ENCODE data around the gene SLC38A10.

The SLC38A10 gene

DNA sequence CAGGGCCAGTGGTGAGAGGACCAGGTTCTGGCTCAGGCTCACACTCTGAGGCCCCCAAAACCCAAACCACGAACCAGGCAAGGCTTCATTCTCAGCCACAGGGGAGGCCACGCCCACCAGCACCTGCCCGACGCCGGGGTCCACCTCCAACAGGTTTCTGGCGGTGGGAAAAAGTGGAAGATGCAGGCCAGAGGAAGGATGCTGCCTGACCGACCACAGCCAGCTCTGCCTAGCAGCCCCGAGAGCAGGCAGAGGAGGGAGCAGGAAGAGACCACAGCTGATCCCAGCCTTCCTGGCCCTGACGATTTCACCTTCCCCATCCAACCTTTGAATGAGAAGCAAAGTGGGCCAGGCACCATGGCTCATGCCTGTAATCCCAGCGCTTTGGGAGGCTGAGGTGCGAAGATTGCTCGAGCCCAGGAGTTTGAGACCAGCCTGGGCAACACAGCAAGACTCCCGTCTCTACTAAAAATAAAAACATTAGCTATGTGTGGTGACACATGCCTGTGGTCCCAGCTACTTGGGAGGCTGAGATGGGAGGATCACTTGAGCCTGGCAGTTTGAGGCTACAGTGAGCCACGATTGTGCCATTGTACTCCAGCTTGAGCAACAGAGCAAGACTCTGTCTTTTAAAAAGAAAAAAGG, 30.7 kb upstream of the SLC38A10 start:
- H3K4me1 ChIP-seq: peaks cover 36% of the 10 kb centered on the region

DNA sequence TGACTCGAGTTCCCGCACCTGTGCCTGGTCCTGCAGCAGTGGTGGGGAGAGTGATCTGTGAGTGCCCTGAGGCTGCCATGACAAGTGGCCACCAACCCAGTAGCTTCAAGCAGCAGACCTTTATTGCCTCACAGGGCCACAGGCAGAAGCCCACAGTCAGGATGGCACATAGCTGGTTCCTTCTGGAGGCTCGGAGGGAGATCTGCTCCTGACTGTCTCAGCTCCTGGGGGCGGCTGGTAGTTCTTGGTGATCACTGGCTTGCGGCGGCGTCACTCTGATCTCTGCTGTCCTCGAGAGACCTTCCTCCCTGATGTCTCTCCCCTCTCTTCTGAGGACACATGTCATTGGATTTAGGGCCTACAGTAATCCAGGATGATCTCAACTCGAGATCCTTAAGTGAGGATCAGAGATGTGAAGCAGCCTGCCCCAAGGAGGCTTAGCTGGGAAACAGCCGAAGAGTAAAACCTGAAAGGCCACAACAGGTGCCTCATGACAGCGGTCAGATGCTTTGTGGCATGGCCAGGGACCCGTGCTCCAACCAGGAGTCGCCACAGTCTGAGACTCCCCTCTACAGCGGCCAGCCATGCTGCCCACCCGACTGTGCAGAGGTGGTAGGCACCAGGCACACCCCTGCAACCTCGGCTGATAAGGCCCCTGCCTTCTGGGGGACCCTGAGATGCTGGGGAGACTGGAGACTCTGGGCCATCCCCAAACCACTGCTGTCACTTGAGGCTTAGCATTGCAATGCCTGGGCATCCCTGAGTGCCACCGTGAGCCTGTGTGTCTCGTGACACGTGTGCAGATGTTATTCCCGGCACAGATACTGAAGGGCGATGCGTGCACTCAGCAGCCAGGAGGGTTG, 30.0 kb upstream of the SLC38A10 start:
- DNase-seq: no peak
- Histone ChIP-seq H3K4me1 (peaks cover 28% of the 10 kb centered on the region), H3K36me3 (no peaks in the 10 kb centered on the region), H3K27me3 (no peaks in the 10 kb centered on the region), H3K4me3 (ENCODE audit: low read depth, low read length) (no peak overlapping the region), H3K9me3 (no peaks in the 10 kb centered on the region)
- TF ChIP-seq, protein P1, sequence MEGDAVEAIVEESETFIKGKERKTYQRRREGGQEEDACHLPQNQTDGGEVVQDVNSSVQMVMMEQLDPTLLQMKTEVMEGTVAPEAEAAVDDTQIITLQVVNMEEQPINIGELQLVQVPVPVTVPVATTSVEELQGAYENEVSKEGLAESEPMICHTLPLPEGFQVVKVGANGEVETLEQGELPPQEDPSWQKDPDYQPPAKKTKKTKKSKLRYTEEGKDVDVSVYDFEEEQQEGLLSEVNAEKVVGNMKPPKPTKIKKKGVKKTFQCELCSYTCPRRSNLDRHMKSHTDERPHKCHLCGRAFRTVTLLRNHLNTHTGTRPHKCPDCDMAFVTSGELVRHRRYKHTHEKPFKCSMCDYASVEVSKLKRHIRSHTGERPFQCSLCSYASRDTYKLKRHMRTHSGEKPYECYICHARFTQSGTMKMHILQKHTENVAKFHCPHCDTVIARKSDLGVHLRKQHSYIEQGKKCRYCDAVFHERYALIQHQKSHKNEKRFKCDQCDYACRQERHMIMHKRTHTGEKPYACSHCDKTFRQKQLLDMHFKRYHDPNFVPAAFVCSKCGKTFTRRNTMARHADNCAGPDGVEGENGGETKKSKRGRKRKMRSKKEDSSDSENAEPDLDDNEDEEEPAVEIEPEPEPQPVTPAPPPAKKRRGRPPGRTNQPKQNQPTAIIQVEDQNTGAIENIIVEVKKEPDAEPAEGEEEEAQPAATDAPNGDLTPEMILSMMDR (IDR thresholded peaks at IDR 0.05; ENCODE audit: low read depth, low read length): no peak

More for the DNA sequence above, 30.7 kb upstream of the SLC38A10 start:
- no peak for DNase-seq
- Histone ChIP-seq H3K4me3 (ENCODE audit: low read depth, low read length) (no peak overlapping the region), H3K9me3 (no peaks in the 10 kb centered on the region), H3K27me3 (no peaks in the 10 kb centered on the region), H3K36me3 (no peaks in the 10 kb centered on the region)
- TF ChIP-seq, protein P1 (IDR thresholded peaks at IDR 0.05; ENCODE audit: low read depth, low read length): no peak

DNA sequence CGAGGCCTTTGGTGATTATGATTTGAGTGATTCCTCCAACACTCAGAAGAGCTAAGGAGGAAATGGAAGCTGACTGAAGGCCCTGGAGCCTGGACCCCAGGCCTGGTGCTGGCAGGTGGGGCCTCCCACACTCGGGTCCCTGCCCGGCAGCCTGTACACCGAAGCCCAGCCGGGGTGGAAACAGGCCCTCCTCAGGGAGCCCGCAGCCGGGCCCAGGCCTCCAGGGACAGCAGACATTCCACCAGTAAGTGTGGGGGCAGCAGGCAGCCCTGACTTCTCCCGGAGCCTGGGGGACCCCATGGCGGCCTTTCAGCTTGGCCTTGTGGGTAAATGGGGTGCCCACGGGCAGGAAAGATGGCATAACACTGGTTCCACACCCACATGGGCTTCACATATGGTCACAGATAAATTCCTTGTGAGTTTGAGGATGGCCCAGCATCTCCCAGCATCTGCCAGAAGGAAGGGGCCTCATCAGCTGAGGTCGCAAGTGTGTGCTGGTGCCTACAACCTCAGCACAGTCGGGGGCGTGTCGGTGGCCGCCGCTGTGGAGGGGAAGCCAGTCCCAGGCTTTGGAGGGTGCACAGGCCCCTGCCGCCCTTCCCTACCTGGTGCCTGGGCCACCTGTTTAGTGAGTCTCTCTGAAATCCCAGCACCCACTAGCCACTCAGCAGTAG, 29.2 kb upstream of the SLC38A10 start:
- Histone ChIP-seq H3K9me3 (no peaks in the 10 kb centered on the region), H3K4me3 (ENCODE audit: low read depth, low read length) (no peak overlapping the region), H3K4me1 (peaks cover 22% of the 10 kb centered on the region), H3K36me3 (no peaks in the 10 kb centered on the region), H3K27me3 (no peaks in the 10 kb centered on the region)
- no peak for DNase-seq
- TF ChIP-seq, protein P1 (IDR thresholded peaks at IDR 0.05; ENCODE audit: low read depth, low read length): no peak

DNA sequence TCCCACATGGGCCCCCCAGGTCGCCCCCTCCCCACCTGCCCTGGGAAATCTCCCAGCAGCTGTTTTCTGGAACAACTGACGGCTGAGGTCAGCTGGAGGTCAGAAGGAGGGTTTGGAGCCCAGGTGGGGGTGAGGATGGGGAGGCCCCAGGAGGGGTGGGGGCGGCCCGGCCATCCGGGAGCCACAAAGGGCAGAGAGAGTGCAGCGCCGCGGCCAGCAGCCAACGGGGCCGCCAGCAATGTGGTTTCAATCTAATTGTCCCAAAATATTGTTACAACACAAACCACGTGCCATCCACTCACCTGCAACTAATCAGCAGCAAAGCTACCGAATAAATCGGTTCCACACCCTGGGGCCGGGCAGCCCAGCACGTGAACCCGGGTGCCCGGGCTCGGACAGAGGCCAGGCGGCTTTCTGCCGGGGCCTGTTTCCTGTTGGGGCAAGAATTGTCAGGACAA, 28.3 kb upstream of the SLC38A10 start:
- Histone ChIP-seq H3K27me3 (no peaks in the 10 kb centered on the region), H3K4me3 (ENCODE audit: low read depth, low read length) (no peak overlapping the region), H3K4me1 (peaks cover 14% of the 10 kb centered on the region), H3K36me3 (no peaks in the 10 kb centered on the region), H3K9me3 (no peaks in the 10 kb centered on the region)
- no peak for DNase-seq
- TF ChIP-seq, protein P1 (IDR thresholded peaks at IDR 0.05; ENCODE audit: low read depth, low read length): no peak

DNA sequence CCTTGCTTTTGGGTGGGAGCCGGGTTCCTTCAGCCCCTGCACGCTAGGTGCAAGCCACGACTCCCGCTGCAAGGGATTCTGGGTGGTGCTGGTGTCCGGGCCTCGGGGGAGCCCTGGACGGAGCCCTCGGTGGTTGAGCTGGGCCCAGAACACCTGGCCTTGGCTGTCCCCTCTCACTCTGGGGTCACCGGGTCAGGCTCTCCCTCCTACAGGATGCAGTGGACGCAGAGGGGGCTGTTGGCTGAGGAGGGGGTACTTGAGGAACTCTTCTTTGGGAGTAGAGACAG, 27.9 kb upstream of the SLC38A10 start:
- TF ChIP-seq, protein P1 (IDR thresholded peaks at IDR 0.05; ENCODE audit: low read depth, low read length): no peak
- Histone ChIP-seq H3K27me3 (no peaks in the 10 kb centered on the region), H3K4me3 (ENCODE audit: low read depth, low read length) (no peak overlapping the region), H3K9me3 (no peaks in the 10 kb centered on the region), H3K36me3 (no peaks in the 10 kb centered on the region), H3K4me1 (peaks cover 10% of the 10 kb centered on the region)
- DNase-seq: no peak

Data from BE2C (cell line).